ENCODE results near the gene RSAD2. TPM values are rescaled to one million over a fixed set of nuclear protein-coding genes. Genes with fewer than 3 reads are reported as not detected.

The RSAD2 gene
- total and polyA plus RNA-seq, 9 of the 15 experiments (the other 6 are each of a cell fraction or from before 2014, with no cell fraction given), result 0.15 to 1.4 (median 0.28) TPM

- TF ChIP-seq E2F6 (IDR thresholded peaks at IDR 0.05; ENCODE audit: borderline replicate concordance in 1 of 2, extremely low read depth in 1 of 2, insufficient read depth in 1 of 2, insufficient read length in 1 of 2, low read depth in 1 of 2, low read length in 1 of 2, poor library complexity in 1 of 2, severe bottlenecking in 1 of 2), result peak; percentile 91 to 97
- TF ChIP-seq, protein P1, sequence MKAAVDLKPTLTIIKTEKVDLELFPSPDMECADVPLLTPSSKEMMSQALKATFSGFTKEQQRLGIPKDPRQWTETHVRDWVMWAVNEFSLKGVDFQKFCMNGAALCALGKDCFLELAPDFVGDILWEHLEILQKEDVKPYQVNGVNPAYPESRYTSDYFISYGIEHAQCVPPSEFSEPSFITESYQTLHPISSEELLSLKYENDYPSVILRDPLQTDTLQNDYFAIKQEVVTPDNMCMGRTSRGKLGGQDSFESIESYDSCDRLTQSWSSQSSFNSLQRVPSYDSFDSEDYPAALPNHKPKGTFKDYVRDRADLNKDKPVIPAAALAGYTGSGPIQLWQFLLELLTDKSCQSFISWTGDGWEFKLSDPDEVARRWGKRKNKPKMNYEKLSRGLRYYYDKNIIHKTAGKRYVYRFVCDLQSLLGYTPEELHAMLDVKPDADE (conservative IDR thresholded peaks at IDR 0.05; ENCODE audit: control insufficient read depth, low read depth, low read length), result no peak; the same call in 1 of the 2 replicates
- TF ChIP-seq RAD21 (CRISPR knock-in tag; conservative IDR thresholded peaks at IDR 0.05 in 1 of 2, IDR thresholded peaks at IDR 0.05 in 1 of 2), result peak in 1 of 2 experiments; percentile 33; a peak in 2 of 4 replicates
- no peak for TF ChIP-seq TCF7L2 (IDR thresholded peaks at IDR 0.05; ENCODE audit: low read depth, low read length)
- TF ChIP-seq, protein P2, sequence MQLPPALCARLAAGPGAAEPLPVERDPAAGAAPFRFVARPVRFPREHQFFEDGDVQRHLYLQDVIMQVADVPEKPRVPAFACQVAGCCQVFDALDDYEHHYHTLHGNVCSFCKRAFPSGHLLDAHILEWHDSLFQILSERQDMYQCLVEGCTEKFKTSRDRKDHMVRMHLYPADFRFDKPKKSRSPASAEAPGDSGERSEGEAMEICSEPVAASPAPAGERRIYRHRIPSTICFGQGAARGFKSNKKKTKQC (CRISPR knock-in tag; IDR thresholded peaks at IDR 0.05), result peak; percentile 80
- TF ChIP-seq ZNF584 (CRISPR knock-in tag; IDR thresholded peaks at IDR 0.05; ENCODE audit: low read depth), result no peak
- TF ChIP-seq ZNF785 (CRISPR knock-in tag; IDR thresholded peaks at IDR 0.05), result no peak
- TF ChIP-seq, protein P3, sequence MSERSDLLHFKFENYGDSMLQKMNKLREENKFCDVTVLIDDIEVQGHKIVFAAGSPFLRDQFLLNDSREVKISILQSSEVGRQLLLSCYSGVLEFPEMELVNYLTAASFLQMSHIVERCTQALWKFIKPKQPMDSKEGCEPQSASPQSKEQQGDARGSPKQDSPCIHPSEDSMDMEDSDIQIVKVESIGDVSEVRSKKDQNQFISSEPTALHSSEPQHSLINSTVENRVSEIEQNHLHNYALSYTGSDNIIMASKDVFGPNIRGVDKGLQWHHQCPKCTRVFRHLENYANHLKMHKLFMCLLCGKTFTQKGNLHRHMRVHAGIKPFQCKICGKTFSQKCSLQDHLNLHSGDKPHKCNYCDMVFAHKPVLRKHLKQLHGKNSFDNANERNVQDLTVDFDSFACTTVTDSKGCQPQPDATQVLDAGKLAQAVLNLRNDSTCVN (CRISPR knock-in tag; IDR thresholded peaks at IDR 0.05), result no peak
- TF ChIP-seq BRCA1 (IDR thresholded peaks at IDR 0.05), result no peak
- TF ChIP-seq BRCA1 (CRISPR knock-in tag; IDR thresholded peaks at IDR 0.05), result no peak
- TF ChIP-seq ZNF274 (IDR thresholded peaks at IDR 0.05; ENCODE audit: borderline replicate concordance, low read depth, low read length), result no peak
- peak; percentile 90 for TF ChIP-seq RBBP5 (IDR thresholded peaks at IDR 0.05; ENCODE audit: borderline replicate concordance, insufficient read depth, low read length, poor library complexity, severe bottlenecking)
- peak; percentile 49; the same call in 1 of the 2 replicates for TF ChIP-seq NCOA6 (IDR thresholded peaks at IDR 0.05)
- TF ChIP-seq MAFG (tag; conservative IDR thresholded peaks at IDR 0.05), result no peak
- no peak for TF ChIP-seq ZNF75A (CRISPR knock-in tag; IDR thresholded peaks at IDR 0.05)
- TF ChIP-seq KLF16 (IDR thresholded peaks at IDR 0.05), result no peak
- no peak for TF ChIP-seq ZC3H4 (CRISPR knock-in tag; IDR thresholded peaks at IDR 0.05; ENCODE audit: borderline replicate concordance)
- TF ChIP-seq MXI1 (IDR thresholded peaks at IDR 0.05; ENCODE audit: low read depth, low read length), result no peak
- TF ChIP-seq COPS2 (conservative IDR thresholded peaks at IDR 0.05), result no peak
- TF ChIP-seq NR0B1 (IDR thresholded peaks at IDR 0.05; ENCODE audit: partially characterized antibody), result no peak
- no peak for TF ChIP-seq EZH2 (IDR thresholded peaks at IDR 0.05; ENCODE audit: borderline replicate concordance, low read depth, low read length)
Measured at GRCh38 chr2:6865346-6866274, 12.0 kb upstream of the RSAD2 start, which contains the start of gene CMPK2 (continued).
